ENCODE measurements around the gene RPL36AL. TPM values are rescaled to one million over a fixed set of nuclear protein-coding genes. Genes with fewer than 3 reads are reported as not detected.
"Not testable (repeated sequence)": the region's sequence is repeated elsewhere in the genome, so short reads cannot be mapped to it uniquely, and the experiment has no call there.

The RPL36AL gene
- total and polyA plus RNA-seq, 11 donors = 107 to 512 (median 140) TPM

DNA sequence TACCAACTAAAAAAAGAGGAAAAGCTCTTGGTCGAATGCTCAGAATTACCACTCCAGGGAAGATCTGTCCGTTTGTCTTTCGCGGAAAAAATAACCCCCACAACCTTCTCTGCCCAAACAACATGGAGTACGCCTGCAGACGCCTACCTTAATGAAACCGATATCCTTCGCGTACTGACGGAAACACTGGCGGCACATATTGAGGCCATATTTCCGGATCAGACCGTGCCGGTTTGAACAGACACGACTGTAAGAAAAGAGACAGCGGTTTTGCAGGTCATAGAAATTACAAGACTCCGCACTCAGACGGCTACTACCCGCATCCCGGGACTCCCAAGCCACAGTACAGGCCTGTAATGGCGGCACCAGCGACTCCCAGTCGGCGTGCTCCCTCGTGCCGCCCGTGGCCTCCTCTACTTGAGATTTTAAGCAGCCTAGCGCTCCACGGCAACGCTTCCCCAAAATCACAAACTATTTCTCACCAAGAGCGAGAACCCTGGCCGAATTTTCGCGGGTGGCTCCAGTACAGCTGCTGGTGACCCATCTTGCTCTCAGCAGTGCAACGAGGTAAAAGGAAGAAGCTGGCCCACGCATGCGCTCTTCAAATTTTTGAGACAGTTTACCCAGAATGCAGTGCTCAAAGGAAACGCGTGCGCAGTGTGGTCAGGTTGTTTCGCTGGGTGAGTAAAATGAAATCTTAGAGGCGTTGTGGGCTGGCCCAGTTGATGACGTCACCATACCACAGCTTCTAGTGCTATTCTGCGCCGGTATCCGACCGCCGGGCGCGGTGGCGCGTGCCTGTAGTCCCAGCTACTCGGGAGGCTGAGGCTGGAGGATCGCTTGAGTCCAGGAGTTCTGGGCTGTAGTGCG is 34.4 kb downstream of the RPL36AL start, which contains the start of gene RPS29:
Gene RPS29, minus strand, starts transcription at position 578 of the 870 bp plus-strand sequence. Its CDS starts 34 bp downstream, at position 544.
- TF ChIP-seq POLR2A (IDR thresholded peaks at IDR 0.05) = peak in 1 of 2 donors; percentile 78
- TF ChIP-seq, protein P1, sequence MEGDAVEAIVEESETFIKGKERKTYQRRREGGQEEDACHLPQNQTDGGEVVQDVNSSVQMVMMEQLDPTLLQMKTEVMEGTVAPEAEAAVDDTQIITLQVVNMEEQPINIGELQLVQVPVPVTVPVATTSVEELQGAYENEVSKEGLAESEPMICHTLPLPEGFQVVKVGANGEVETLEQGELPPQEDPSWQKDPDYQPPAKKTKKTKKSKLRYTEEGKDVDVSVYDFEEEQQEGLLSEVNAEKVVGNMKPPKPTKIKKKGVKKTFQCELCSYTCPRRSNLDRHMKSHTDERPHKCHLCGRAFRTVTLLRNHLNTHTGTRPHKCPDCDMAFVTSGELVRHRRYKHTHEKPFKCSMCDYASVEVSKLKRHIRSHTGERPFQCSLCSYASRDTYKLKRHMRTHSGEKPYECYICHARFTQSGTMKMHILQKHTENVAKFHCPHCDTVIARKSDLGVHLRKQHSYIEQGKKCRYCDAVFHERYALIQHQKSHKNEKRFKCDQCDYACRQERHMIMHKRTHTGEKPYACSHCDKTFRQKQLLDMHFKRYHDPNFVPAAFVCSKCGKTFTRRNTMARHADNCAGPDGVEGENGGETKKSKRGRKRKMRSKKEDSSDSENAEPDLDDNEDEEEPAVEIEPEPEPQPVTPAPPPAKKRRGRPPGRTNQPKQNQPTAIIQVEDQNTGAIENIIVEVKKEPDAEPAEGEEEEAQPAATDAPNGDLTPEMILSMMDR (IDR thresholded peaks at IDR 0.05) = no peak
- Histone ChIP-seq H3K27me3 (no peaks in the 10 kb centered on the region), H3K36me3 (peaks cover 0 to 32% (median 26%) of the 10 kb centered on the region in 9 donors), H3K4me1 (peaks cover 0 to 39% (median 19%) of the 10 kb centered on the region in 12 donors), H3K4me3 (peak within 1 kb of the TSS; percentile 72 to 100 (median 90)), H3K27ac (peak within 1 kb of the TSS; percentile 77 to 98 (median 93)), H3K9me3 (no peaks in the 10 kb centered on the region)
- DNase-seq = peak; percentile 96 to 98 (median 97)
- 0 to 1% (median 0%) methylated on average over 39 to 54 of the region's 55 CpGs for WGBS, 4 donors
- intact Hi-C loops (cut with DNase I) = loop anchor here in 3 of 10 donors (5.0 kb wide), 1 partner anchor 36 kb away; the partner anchor contains the start of genes MGAT2 (in 3 of the 3) and RPL36AL (in 3 of the 3)
- ATAC-seq = peak; percentile 97 to 98 (median 98)

DNA sequence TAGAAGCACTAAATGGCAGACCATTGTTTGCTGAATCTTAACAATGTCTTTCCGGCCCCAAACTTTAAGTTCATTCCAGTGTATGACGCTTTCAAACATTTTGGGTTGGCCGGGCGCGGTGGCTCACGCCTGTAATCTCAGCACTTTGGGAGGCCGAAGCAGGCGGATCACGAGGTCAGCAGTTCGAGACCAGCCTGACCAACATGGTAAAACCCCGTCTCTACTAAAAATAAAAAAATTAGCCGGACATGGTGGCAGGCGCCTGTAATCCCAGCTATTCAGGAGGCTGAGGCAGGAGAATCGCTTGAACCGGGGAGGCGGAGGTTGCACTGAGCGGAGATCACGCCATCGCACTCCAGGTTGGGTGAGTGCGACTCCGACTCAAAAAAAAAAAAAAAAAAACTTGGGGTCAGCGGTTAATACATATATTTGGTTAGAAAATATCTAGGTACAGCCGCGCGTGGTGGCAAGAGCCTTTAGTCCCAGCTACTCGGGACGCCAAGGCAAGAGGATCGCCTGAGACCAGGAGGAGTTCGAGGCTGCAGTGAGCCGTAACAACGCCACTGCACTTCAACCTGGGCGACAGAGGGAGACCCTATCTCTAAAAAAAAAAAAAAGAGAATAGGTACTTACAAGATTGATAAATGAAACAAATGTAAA is 35.3 kb downstream of the RPL36AL start:
- H3K36me3 ChIP-seq = peaks cover 0 to 32% (median 26%) of the 10 kb centered on the region in 9 donors
- not testable (repeated sequence) for DNase-seq, ATAC-seq, H3K9me3 ChIP-seq, H3K27me3 ChIP-seq
- peak overlapping the region in 11 of 12 donors; percentile 80 to 98 (median 93) for H3K27ac ChIP-seq
- peak overlapping the region; percentile 72 to 100 (median 90) for H3K4me3 ChIP-seq
- WGBS, 4 donors = 21 to 29% (median 25%) methylated on average over 32 of the region's 32 CpGs
- intact Hi-C loops (cut with DNase I) = loop anchor here in 3 of 10 donors (5.0 kb wide), 1 partner anchor 37 kb away; the partner anchor contains the start of genes MGAT2 (in 3 of the 3) and RPL36AL (in 3 of the 3)
- peaks cover 0 to 39% (median 19%) of the 10 kb centered on the region in 12 donors for H3K4me1 ChIP-seq

DNA sequence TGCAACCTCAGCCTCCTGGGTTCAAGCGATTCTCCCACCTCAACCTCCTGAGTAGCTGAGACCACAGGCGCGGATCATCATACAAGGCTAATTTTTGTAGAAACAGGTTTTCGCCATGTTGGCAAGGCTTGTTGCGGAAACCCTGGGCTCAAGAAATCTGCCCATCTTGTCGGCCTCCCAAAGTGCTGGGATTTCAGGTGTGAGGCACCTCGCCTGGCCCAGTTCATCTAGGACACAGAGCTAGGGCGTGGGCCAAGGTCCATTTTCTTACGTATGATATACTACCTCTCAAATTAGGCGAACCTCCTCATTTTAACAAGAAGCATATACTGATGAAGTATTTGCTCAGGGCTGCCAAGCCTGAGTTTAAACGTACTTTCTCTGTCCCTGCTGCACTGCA is 36.4 kb downstream of the RPL36AL start:
- no peak overlapping the region for H3K27ac ChIP-seq
- ATAC-seq = no peak

DNA sequence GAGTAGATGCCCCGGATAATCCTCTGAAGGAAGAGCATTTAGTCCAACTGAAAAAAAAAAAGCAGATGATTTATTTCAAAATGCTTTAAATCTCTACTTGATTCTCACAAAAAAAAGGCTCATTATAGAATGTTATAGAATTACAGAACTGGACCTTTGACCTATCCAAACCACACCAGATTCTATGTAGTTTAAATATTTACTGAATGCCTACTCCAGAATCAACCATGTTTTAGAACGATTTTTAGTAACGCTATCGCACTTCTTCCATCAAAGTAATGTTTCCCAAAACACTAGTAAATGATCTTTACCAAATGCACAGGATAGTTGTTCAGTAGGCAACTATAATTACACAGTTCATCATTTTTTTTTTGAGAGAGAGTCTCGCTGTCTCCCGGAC is 36.8 kb downstream of the RPL36AL start:
- Histone ChIP-seq H3K9me3 (no peaks in the 10 kb centered on the region), H3K27ac (no peak overlapping the region), H3K4me1 (peaks cover 0 to 39% (median 19%) of the 10 kb centered on the region in 12 donors), H3K36me3 (peaks cover 0 to 32% (median 26%) of the 10 kb centered on the region in 9 donors), H3K27me3 (no peaks in the 10 kb centered on the region), H3K4me3 (peak overlapping the region in 2 of 12 donors; percentile 85 to 99)
- intact Hi-C loops (cut with DNase I) = no loop called here
- TF ChIP-seq, protein P1 (IDR thresholded peaks at IDR 0.05) = no peak
- no peak for TF ChIP-seq POLR2A (IDR thresholded peaks at IDR 0.05)
- DNase-seq (no peak), ATAC-seq (no peak)
- WGBS, 4 donors = 91 to 95% (median 93%) methylated on average over 6 of the region's 6 CpGs

More for the DNA sequence above, 36.4 kb downstream of the RPL36AL start:
- Histone ChIP-seq H3K4me3 (peak overlapping the region in 5 of 12 donors; percentile 85 to 100 (median 95)), H3K36me3 (peaks cover 0 to 32% (median 26%) of the 10 kb centered on the region in 9 donors), H3K4me1 (peaks cover 0 to 39% (median 19%) of the 10 kb centered on the region in 12 donors), H3K9me3 (no peaks in the 10 kb centered on the region), H3K27me3 (no peaks in the 10 kb centered on the region)
- 87 to 92% (median 90%) methylated on average over 11 of the region's 11 CpGs for WGBS, 4 donors
- intact Hi-C loops (cut with DNase I) = no loop called here
- DNase-seq = no peak
- no peak for TF ChIP-seq POLR2A (IDR thresholded peaks at IDR 0.05)
- TF ChIP-seq, protein P1 (IDR thresholded peaks at IDR 0.05) = no peak

Measured in heart left ventricle (tissue), 16 donors.